Measurements from ENCODE around the gene CA6. TPM values are rescaled to one million over a fixed set of nuclear protein-coding genes. Genes with fewer than 3 reads are reported as not detected.
"Not testable (repeated sequence)": the region's sequence is repeated elsewhere in the genome, so short reads cannot be mapped to it uniquely, and the experiment has no call there.

CA6 gene
- total RNA-seq, 1 donor from 2014 or later: not detected

GRCh38 chr1:8992936-8993687 lies 47.4 kb downstream of the CA6 start:
- Histone ChIP-seq H3F3A (ENCODE audit: low read depth) (no peaks in the 10 kb centered on the region), H3K27ac (no peak overlapping the region), H4K20me1 (ENCODE audit: low read depth) (no peaks in the 10 kb centered on the region), H3K9me3 (ENCODE audit: low read depth) (no peaks in the 10 kb centered on the region), H3K27me3 (no peaks in the 10 kb centered on the region), H3K4me3 (no peak overlapping the region), H3K9ac (no peak overlapping the region), H3K36me3 (no peaks in the 10 kb centered on the region), H3K4me2 (no peak overlapping the region), H3K4me1 (no peaks in the 10 kb centered on the region), H2AFZ (replicated peaks) (no peak overlapping the region), H3K79me2 (ENCODE audit: low read depth) (no peaks in the 10 kb centered on the region)
- TF ChIP-seq EZH2phosphoT487 (IDR thresholded peaks at IDR 0.05): no peak
- no peak for TF ChIP-seq EZH2 (IDR thresholded peaks at IDR 0.05)
- no peak for TF ChIP-seq CTCF (IDR thresholded peaks at IDR 0.05)
- Mint-ChIP-seq H3K4me3 (no peak overlapping the region), H3K27me3 (ENCODE audit: insufficient read depth, low read depth) (peaks cover 5% of the 10 kb centered on the region), H3K9me3 (no peaks in the 10 kb centered on the region), H3K4me1 (peaks cover 5% of the 10 kb centered on the region), H3K36me3 (no peaks in the 10 kb centered on the region), H3K27ac (no peak overlapping the region)
- no peak for DNase-seq (ENCODE audit: low spot score)

- not testable (repeated sequence) for H3K36me3 ChIP-seq; H3K9me3 ChIP-seq (ENCODE audit: low read depth); H4K20me1 ChIP-seq (ENCODE audit: low read depth); H3K4me3 ChIP-seq; H3K36me3 Mint-ChIP-seq; H3K4me1 ChIP-seq; H3K9me3 Mint-ChIP-seq; H3K27ac Mint-ChIP-seq; DNase-seq (ENCODE audit: low spot score); H3K27me3 Mint-ChIP-seq (ENCODE audit: insufficient read depth, low read depth); H3K4me3 Mint-ChIP-seq; H3K9ac ChIP-seq; H3K4me2 ChIP-seq; H3F3A ChIP-seq (ENCODE audit: low read depth); H3K4me1 Mint-ChIP-seq; H3K79me2 ChIP-seq (ENCODE audit: low read depth); H3K27me3 ChIP-seq; H2AFZ ChIP-seq (replicated peaks); H3K27ac ChIP-seq
Measured at GRCh38 chr1:8993962-8994675, 48.5 kb downstream of the CA6 start.

GRCh38 chr1:9001534-9002214 lies 56.0 kb downstream of the CA6 start:
- H3K4me2 ChIP-seq; H3K36me3 Mint-ChIP-seq; H3K79me2 ChIP-seq (ENCODE audit: low read depth); H3K9me3 Mint-ChIP-seq; H3F3A ChIP-seq (ENCODE audit: low read depth); H3K4me3 Mint-ChIP-seq; H3K27ac Mint-ChIP-seq; H4K20me1 ChIP-seq (ENCODE audit: low read depth); H3K36me3 ChIP-seq; H3K27ac ChIP-seq; DNase-seq (ENCODE audit: low spot score); H2AFZ ChIP-seq (replicated peaks); H3K4me3 ChIP-seq; H3K9ac ChIP-seq; H3K27me3 ChIP-seq; H3K4me1 ChIP-seq; H3K27me3 Mint-ChIP-seq (ENCODE audit: insufficient read depth, low read depth); H3K9me3 ChIP-seq (ENCODE audit: low read depth): not testable (repeated sequence)
- H3K4me1 Mint-ChIP-seq: peaks cover 26% of the 10 kb centered on the region

- H3K4me3 Mint-ChIP-seq: not testable (repeated sequence)
Measured at GRCh38 chr1:9002215-9002560, 56.5 kb downstream of the CA6 start.

More at GRCh38 chr1:9002215-9002560, 56.5 kb downstream of the CA6 start:
- not testable (repeated sequence) for H3K27ac ChIP-seq; DNase-seq (ENCODE audit: low spot score); H3K36me3 ChIP-seq; H3K79me2 ChIP-seq (ENCODE audit: low read depth); H3K9ac ChIP-seq; H3F3A ChIP-seq (ENCODE audit: low read depth); H4K20me1 ChIP-seq (ENCODE audit: low read depth); H3K4me3 ChIP-seq; H3K36me3 Mint-ChIP-seq; H3K9me3 ChIP-seq (ENCODE audit: low read depth); H3K9me3 Mint-ChIP-seq; H3K4me2 ChIP-seq; H3K4me1 ChIP-seq; H2AFZ ChIP-seq (replicated peaks); H3K27me3 ChIP-seq
- Mint-ChIP-seq H3K27ac (peak overlapping the region; percentile 30), H3K27me3 (ENCODE audit: insufficient read depth, low read depth) (peaks cover 11% of the 10 kb centered on the region), H3K4me1 (peaks cover 26% of the 10 kb centered on the region)
